Measurements from ENCODE around the gene CCBE1.

Gene CCBE1

GRCh38 chr18:59565957-59566356 is 131.3 kb downstream of the CCBE1 start:
- DNase-seq: no peak

DNA sequence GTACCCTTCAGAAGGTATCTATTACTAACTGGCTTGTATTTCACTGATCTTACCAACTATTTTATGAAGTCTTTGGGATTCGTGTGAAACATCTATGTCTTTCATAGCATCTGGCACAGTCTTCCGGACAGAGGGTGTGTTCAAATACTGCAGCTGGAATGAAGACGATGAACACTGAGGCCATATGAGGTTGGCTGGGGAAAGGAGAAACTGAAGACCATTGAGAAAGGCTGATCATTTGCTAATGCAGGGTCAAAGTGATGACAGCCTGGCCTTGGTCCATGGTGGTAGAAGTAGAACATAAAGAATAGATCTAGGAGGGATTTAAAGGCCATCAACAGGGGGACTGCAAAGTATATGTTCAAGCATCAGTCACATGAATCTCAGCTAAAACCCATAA is 132.7 kb downstream of the CCBE1 start:
- no peak for DNase-seq

DNA sequence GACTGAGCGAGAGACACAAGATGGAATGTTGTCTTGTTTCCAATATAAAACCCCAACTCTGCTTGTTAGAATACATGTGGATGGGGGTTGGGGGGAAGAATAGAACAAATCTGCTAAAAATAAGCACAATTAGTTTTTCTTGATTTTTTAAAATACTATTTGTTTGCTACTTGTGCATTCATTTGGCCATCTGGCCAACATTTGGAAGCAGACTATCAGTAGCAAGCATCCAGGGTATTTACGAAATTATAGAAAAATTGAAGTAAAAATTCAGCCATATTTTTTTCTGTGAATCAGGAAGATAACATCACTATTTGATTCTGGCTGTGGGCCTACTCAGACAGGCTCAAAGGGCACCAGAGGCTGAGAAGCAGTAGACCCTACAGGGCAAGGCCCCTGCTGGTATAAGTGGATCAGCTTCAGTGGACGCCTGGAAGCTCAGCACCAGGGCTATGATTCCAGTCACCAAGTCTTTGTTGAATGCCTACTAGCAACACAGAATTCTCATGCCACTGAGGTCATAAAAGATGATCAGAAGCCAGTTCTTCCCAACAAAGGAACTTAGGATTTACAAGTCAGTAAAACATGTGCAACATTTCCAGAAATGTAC is 133.9 kb downstream of the CCBE1 start:
- DNase-seq: no peak

GRCh38 chr18:59562751-59563150 is 134.5 kb downstream of the CCBE1 start:
- DNase-seq: no peak

DNA sequence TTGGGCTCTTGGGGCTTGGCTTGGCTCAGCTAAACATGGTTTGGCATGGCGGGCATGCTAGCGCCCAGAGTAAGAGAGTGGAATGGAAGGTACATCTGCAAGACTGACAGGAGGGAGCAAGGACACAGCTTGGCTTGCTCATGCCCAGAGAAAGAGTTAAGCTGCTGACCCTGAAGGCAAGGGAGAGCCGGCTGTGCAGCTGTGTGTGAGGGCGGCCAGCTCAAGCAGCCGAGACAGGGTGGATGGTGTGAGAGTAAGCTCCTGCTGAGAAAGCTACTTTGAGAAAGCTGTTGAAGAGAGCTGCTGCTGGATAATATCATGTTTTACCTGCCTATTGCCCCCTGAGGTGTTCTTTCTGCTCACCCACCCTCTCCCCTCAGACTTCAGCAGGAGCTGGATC is 135.6 kb downstream of the CCBE1 start:
- no peak for DNase-seq

DNA sequence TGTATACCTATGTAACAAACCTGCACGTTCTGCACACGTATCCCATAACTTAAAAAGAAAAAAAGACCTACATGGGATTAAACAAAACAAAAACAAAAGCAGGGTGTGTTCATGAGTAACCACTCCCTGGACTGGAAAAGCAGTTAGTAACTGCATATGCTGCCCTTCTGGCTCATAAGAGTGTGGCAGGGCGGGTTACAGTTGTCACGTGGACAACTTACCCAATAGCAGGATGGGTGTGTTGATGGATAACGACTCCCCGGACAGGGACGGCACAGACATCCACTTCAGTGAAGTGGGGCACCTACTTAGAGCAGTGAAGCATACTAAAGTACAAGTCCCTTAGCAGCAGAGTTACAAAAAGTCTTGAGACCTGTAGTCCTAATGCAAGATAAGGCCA is 136.7 kb downstream of the CCBE1 start:
- no peak for DNase-seq

DNA sequence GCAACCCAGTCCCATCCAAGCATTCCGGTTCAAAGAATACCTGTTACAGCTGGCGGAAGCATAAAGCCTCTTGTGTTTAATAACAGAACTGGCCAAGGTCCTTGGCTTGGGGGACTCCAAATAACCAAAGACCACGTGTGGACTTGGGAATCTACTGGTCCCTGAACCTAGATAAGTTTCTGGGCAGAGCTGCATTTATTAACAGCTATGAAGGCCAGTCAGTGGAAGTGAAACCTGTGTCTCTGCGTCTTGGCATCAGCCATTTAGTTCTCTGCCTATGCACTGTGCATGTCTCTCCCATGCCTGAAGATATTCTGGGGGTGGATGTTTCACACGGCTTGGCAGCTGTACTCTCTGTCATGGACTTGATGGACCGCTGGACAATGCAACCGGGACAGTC is 137.7 kb downstream of the CCBE1 start:
- DNase-seq: no peak

DNA sequence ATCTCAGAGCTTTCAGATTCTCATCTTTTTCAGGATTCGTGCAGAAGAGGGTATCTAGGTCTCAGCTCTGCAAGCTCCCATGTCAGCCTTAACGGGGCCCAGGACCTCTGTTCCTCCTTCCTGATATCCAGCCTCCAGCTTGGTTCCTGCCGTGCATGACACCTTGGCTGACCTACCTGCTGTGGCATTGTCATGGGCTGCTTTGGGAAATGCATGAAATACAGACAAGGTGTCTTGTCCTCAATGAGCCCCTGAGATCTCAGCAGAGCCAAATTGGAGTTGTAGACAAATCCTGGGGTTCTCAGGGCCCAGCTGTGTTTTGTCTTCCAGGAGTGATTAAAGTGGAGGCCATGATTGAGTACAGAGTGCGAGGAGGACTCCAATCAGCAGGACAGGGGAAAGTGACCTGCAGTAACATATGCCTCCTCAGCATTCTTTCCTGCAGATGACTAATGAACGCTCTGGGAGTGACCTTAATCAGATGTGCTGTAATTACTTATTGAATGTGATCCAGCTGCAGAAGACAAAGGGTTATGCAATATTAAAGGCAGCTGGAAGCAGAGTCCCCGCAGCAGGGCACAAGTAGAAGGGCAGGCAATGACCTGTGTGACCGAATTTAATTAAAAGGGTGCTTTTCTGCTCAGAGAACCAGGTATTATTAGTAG is 141.1 kb downstream of the CCBE1 start:
- DNase-seq: no peak

- DNase-seq: no peak
Observed at GRCh38 chr18:59554796-59555335, 142.4 kb downstream of the CCBE1 start.

DNA sequence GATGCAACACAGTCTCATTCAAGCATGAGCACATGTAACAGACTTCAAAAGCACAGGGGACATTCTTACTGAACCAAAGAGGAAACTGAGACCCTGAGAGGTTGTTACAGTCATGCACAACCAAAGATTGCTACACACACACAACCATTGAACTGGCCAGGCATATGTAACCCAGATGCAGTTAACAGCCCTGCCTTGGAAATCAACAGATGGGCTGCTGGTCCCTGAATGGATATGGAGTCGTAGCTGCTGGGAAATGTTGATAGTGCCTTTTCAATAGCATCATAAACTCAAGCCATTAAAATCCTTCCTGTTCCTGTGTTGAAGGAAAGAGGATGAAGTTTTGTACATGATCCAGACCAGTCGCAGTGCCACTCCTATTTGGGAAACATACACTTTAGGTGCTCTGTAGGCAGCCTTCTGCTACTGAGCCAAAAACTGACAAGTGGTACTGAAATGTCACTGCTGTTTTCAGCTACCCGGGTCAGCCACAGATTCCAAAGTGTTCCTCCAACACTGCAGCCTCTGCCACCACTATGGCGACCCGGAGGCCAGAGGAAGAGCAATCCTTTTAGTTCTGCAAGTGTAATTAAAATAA is 143.9 kb downstream of the CCBE1 start:
- no peak for DNase-seq

DNA sequence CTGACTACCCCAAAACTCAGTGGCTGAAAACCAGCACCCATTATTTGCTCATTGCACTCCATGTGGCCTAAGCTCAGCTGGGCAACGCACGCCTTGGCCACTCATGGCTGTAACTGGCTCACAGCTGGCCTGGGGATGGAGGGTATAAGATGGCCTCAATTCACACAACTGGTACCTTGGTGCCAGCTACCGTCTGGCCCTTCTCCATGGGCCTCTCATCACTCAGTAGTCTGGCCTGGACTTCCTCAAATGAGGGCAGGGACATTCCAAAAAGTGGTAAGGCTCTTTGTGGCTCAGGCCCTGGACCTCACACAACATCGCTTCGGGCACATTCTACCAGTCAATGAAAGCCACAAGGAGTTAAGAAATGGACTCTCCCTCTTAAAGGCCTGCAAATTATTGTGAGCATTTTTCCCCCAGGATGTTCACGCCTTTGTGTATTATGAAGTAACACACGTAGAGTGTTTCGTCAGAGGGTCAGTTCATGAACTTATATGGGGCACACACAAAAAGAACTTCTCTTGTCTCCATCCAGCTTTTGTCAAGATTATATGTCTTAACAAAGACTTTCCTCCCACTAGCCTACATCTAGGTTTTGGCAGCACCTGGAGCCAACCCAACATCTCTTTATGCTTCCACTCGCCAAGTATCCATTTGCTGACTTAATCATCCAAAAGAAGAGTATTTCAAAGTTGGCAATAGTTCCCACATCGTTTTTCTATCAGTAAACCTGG is 145.2 kb downstream of the CCBE1 start:
- DNase-seq: no peak

DNA sequence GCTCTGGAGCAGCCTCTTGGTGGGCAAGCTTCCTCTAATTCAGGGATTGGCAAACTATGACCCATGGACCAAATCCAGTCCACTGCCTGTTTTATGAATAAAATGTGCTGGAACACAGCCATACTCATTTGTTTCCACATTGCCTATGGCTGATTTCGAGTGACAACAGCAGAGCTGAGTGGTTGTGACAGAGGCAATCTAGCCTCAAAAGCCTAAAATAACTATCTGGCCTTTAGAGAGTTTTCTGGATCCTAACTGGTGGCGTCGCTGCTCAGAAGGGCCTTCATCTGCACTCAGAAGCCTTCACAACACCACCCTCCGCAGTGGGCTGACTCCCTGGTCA is 147.1 kb downstream of the CCBE1 start:
- no peak for DNase-seq

- no peak for DNase-seq
Observed at GRCh38 chr18:59549503-59550173, 147.6 kb downstream of the CCBE1 start.

DNA sequence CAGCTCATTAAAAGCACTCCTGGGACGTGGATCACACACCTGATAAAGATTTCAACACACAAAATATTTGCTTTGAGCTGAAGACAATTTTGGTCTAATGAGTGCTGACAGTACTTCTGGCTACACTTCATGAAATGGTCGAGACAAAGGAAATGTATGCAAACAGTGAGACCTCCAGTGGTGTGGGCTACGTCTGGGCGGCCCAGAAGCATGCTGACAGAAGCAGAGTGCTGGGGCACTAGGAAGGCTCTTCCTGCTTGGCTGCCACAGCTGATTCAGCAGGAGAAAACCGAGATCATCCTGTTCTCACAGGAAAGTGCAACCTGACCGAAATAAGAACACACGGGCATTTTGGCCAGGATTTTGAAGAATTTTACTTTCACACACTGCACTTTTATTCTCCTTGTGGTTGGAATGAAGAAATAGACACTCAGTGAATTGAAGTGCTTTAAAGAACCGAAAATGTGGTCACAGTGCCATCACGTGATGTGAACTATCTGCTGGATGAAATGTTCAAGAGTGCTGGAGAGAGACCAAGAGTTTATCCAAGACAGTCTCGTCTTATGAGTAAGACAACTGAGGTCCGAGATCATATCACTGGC is 149.5 kb downstream of the CCBE1 start:
- no peak for DNase-seq

DNA sequence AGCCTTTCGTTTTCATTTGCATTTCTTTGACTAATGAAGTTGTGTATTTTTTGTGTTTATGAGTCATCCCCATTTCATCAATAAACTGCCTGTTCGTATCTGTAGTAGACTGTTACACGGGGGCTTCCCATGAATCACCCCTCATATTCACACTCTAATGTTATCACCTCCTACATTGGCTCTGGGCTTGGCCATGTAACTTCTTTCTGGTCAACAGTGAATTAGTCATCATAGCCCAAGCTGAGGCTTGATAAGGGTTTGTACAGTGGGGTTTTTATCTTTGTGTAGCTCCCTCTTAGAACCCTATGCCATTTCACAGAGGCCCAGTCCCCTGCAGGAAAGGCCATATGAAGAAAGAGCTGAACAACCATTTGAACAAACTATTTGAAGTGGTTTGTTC is 151.0 kb downstream of the CCBE1 start:
- no peak for DNase-seq

DNA sequence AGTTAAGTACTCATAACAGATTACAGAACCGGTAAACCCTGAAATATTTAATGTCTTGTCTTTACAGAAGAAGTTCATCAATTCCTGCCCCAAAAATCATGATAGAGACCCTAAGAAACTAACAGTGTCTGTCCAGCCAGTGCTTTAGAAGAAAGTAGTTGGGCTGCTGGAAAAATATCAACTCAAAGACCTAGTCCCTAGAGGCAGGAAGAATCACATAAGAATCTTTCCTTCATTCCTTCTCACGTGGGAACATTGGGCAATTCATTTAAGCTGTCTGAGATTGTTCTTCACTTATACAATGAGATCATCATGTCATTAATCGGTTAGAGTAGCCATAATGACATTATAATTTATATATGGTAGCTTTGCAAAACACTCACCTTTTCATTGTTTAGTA is 156.4 kb downstream of the CCBE1 start:
- no peak for DNase-seq

GRCh38 chr18:59540346-59540745 is 156.9 kb downstream of the CCBE1 start:
- DNase-seq: no peak

GRCh38 chr18:59539108-59539507 is 158.1 kb downstream of the CCBE1 start:
- no peak for DNase-seq

DNA sequence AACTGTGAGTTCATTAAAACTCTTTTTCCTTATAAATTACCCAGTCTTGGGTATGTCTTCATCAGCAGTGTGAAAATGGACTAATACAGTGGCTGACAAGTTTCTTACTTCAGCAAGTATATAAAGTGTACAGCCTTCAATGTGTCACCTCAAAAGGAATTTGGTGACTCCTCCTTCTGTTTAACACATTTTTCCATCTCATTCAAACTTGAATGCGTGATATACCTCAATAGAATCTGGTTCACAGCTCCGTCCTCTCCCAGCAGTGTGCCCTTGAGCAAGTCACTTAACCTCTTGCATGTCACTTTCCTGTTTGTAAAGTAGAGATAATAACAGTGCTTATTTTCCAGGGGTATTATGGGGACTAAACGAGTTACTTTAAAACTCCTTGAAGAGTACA is 159.6 kb downstream of the CCBE1 start:
- no peak for DNase-seq

DNA sequence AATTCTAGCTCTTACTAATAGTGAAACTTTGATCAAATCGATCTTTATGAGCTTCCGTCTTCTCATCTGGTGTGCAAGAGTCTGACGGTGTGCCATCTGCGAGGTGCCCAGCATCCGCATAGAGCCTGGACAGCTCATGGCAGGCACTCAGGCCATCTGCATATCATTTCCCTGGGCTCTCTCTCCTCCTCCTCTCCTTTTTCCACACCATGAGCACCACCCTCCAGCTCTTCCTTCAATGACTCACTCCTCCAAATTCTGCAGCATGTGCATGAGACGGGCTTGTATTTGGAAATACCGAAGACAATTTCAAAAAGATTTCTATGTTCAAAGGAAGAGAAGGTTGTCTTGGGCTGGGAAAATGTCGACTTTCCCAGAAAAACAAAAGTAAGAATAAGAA is 161.1 kb downstream of the CCBE1 start:
- DNase-seq: no peak

DNA sequence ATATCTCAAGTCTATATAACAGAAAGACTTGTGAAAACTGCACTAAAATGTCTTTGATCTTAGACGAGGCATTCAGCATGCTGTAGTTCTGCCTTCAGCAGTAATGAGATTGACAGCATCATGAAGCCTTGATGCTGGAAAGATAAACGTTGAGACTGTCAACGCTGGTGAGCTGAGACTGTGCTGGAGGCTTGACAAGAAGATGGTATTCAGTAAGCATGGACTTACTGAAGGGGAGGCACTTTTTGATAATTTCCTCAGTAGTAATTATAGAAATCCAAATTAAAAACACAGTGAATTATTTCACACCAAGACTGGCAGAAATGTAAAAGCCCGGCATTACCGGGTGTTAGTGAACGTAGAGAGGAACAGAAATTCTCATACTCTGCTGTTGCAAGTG is 162.2 kb downstream of the CCBE1 start:
- no peak for DNase-seq

DNA sequence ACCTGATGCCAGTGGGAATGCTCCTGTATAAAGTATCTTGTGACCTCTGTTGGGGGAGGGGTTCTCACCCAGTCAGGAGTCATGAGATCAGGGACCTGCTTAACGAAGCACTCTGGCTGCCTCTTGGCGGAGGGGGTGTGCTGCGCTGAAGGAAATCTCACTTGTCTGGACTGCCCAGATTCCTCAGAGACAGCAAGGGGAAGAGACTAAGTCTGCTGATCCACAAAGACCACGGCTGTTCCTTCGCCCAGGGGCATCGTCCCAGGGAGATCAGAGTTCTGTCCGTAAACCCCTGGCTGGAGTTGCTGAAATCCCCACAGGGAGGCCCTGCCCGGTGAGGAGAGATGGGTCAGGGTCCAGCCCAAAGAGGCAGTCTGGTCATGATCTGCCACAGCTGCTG is 168.4 kb downstream of the CCBE1 start:
- no peak for DNase-seq

All from stimulated activated CD4-positive, alpha-beta T cell treated with anti-CD3 and anti-CD28 coated beads, Interleukin-4, amount 100 ng/mL, for 24 hours (primary cell).